WERI-Rb-1 (cell line): ENCODE measurements around the gene DDX25.

Experiments used
- DNase-seq: peaks from one replicate; pipeline ENCODE4 v3.0.0-alpha.2; 2020
- H3K27ac ChIP-seq: fragments of 250-450 bp; sonication (Bioruptor Pico); 2 replicates; pipeline ENCODE4 v1.5.1; 2020; ENCODE audit warnings: mild to moderate bottlenecking, moderate library complexity
- H3K27me3 ChIP-seq: fragments of 250-450 bp; sonication (Bioruptor Pico); 2 replicates; pipeline ENCODE4 v1.5.1; 2021; ENCODE audit warnings: mild to moderate bottlenecking, low read depth, moderate library complexity; ENCODE audit not compliant: insufficient read depth, severe bottlenecking
- H3K36me3 ChIP-seq: fragments of 250-450 bp; sonication (Bioruptor Pico); 2 replicates; pipeline ENCODE4 v1.5.1; 2020; ENCODE audit warnings: mild to moderate bottlenecking, moderate library complexity
- H3K4me3 ChIP-seq: 2 replicates; pipeline ENCODE4 v1.5.1; 2011; ENCODE audit warnings: low read depth, mild to moderate bottlenecking, control low read depth, low read length
- H3K9me3 ChIP-seq: fragments of 250-450 bp; sonication (Bioruptor Pico); 2 replicates; pipeline ENCODE4 v1.5.1; 2021; ENCODE audit warnings: mild to moderate bottlenecking, moderate library complexity; ENCODE audit not compliant: severe bottlenecking
- CTCF ChIP-seq: IDR thresholded peaks from 2 replicates; pipeline ENCODE4 v1.5.1; 2011; ENCODE audit warnings: low read depth, mild to moderate bottlenecking, control low read depth, inconsistent platforms, low read length

Gene DDX25

GRCh38 chr11:125951731-125952130 lies 47.4 kb downstream of the DDX25 start:
- TF ChIP-seq CTCF: no peak
- no peak for DNase-seq

GRCh38 chr11:125952559-125952958 lies 48.3 kb downstream of the DDX25 start:
- Histone ChIP-seq H3K36me3 (no peaks in the 10 kb centered on the region; the same call in 1 of the 2 replicates), H3K27ac (no peak overlapping the region), H3K4me3 (no peak overlapping the region), H3K9me3 (no peaks in the 10 kb centered on the region), H3K27me3 (no peaks in the 10 kb centered on the region)
- no peak for TF ChIP-seq CTCF
- no peak for DNase-seq

More at GRCh38 chr11:125951731-125952130, 47.4 kb downstream of the DDX25 start:
- Histone ChIP-seq H3K4me3 (no peak overlapping the region), H3K9me3 (no peaks in the 10 kb centered on the region), H3K36me3 (no peaks in the 10 kb centered on the region; the same call in 1 of the 2 replicates), H3K27me3 (no peaks in the 10 kb centered on the region), H3K27ac (no peak overlapping the region)

GRCh38 chr11:125952973-125953372 lies 48.7 kb downstream of the DDX25 start:
- H3K27me3 ChIP-seq: no peaks in the 10 kb centered on the region
- DNase-seq: no peak

GRCh38 chr11:125953401-125953935 lies 49.2 kb downstream of the DDX25 start:
- no peak for DNase-seq
- Histone ChIP-seq H3K27ac (no peak overlapping the region), H3K9me3 (no peaks in the 10 kb centered on the region), H3K27me3 (no peaks in the 10 kb centered on the region), H3K4me3 (no peak overlapping the region), H3K36me3 (no peaks in the 10 kb centered on the region; the same call in 1 of the 2 replicates)
- TF ChIP-seq CTCF: no peak

More at GRCh38 chr11:125952973-125953372, 48.7 kb downstream of the DDX25 start:
- Histone ChIP-seq H3K36me3 (no peaks in the 10 kb centered on the region; the same call in 1 of the 2 replicates), H3K9me3 (no peaks in the 10 kb centered on the region), H3K27ac (no peak overlapping the region), H3K4me3 (no peak overlapping the region)
- no peak for TF ChIP-seq CTCF

GRCh38 chr11:125954123-125954944 lies 50.0 kb downstream of the DDX25 start:
- Histone ChIP-seq H3K36me3 (peaks cover 6% of the 10 kb centered on the region), H3K27me3 (no peaks in the 10 kb centered on the region), H3K27ac (no peak overlapping the region), H3K9me3 (no peaks in the 10 kb centered on the region), H3K4me3 (no peak overlapping the region)
- no peak for TF ChIP-seq CTCF
- DNase-seq: no peak
